SU-DHL-6 (cell line): ENCODE results near the gene THSD4.

Experiments
- H2AFZ ChIP-seq: fragments of 200-600 bp; sonication (generic); 2 replicates; pipeline ENCODE4 v1.6.1; 2014; ENCODE audit warnings: low read depth, mild to moderate bottlenecking, moderate library complexity, mixed read lengths, antibody characterized with exemption, low read length; ENCODE audit not compliant: severe bottlenecking
- H3F3A ChIP-seq: fragments of 200-600 bp; shearing (Covaris generic); 2 replicates; pipeline ENCODE4 v1.6.0; 2016; ENCODE audit warnings: antibody characterized with exemption, mild to moderate bottlenecking; ENCODE audit not compliant: insufficient read depth
- H3K27ac ChIP-seq: fragments of 200-600 bp; sonication (generic); 2 replicates; pipeline ENCODE4 v1.5.1; 2016; ENCODE audit warnings: low read depth, mild to moderate bottlenecking, low read length, moderate library complexity, mixed read lengths
- H3K27me3 ChIP-seq: fragments of 200-600 bp; sonication (generic), shearing (Covaris generic); 2 replicates; pipeline ENCODE4 v1.6.0; 2014; ENCODE audit warnings: mild to moderate bottlenecking, low read length
- H3K36me3 ChIP-seq: fragments of 200-600 bp; sonication (generic); 2 replicates; pipeline ENCODE4 v1.6.1; 2014; ENCODE audit warnings: mild to moderate bottlenecking, low read length, mixed read lengths
- H3K4me2 ChIP-seq: fragments of 300-600, 200-600 bp; shearing (Covaris generic), sonication (generic); 2 replicates; pipeline ENCODE4 v1.6.0; 2014; ENCODE audit warnings: low read length, low read depth, mild to moderate bottlenecking; ENCODE audit not compliant: poor library complexity, severe bottlenecking
- H3K4me3 ChIP-seq: fragments of 200-600 bp; sonication (generic); 2 replicates; pipeline ENCODE4 v1.5.1; 2014; ENCODE audit warnings: antibody characterized with exemption, low read length, mild to moderate bottlenecking, mixed read lengths; ENCODE audit not compliant: insufficient read depth, poor library complexity, severe bottlenecking
- H3K79me2 ChIP-seq: fragments of 200-600 bp; sonication (generic); 2 replicates; pipeline ENCODE4 v1.6.1; 2014; ENCODE audit warnings: mild to moderate bottlenecking, low read length, moderate library complexity; ENCODE audit not compliant: insufficient read depth
- H3K9ac ChIP-seq: fragments of 200-600 bp; sonication (generic); 2 replicates; pipeline ENCODE4 v1.7.0; 2014; ENCODE audit warnings: mild to moderate bottlenecking, low read length
- H3K9me2 ChIP-seq: fragments of 200-600 bp; sonication (generic); replicated peaks from 2 replicates; pipeline ENCODE4 v1.6.1; 2014; ENCODE audit warnings: low read length; ENCODE audit not compliant: insufficient read depth
- H3K9me3 ChIP-seq: fragments of 200-600 bp; sonication (generic); 2 replicates; pipeline ENCODE4 v1.6.1; 2014; ENCODE audit warnings: low read length, mixed read lengths; ENCODE audit not compliant: insufficient read depth
- H4K20me1 ChIP-seq: fragments of 200-600 bp; sonication (generic); 2 replicates; pipeline ENCODE4 v1.6.1; 2014; ENCODE audit warnings: low read depth, mild to moderate bottlenecking, antibody characterized with exemption, low read length, moderate library complexity, mixed read lengths
- CTCF ChIP-seq: fragments of 200-600 bp; sonication (generic); IDR thresholded peaks from one replicate; pipeline ENCODE4 v1.5.1; 2017; ENCODE audit warnings: antibody characterized with exemption, mild to moderate bottlenecking, low read length, moderate library complexity; ENCODE audit not compliant: insufficient read depth, poor library complexity, severe bottlenecking
- EZH2phosphoT487 ChIP-seq: fragments of 200-600 bp; sonication (generic), shearing (Covaris generic); conservative IDR thresholded peaks from 2 replicates; pipeline ENCODE4 v1.6.1; 2018; ENCODE audit warnings: mild to moderate bottlenecking, antibody characterized with exemption, low read length, moderate library complexity, mixed read lengths

Gene THSD4

GRCh38 chr15:71596672-71597071 is 481.4 kb downstream of the THSD4 start:
- Histone ChIP-seq H3F3A (no peaks in the 10 kb centered on the region), H3K4me3 (no peak overlapping the region), H2AFZ (no peak overlapping the region), H3K27ac (no peak overlapping the region), H3K79me2 (no peaks in the 10 kb centered on the region), H3K27me3 (no peaks in the 10 kb centered on the region), H3K4me2 (no peak overlapping the region), H3K9me3 (no peaks in the 10 kb centered on the region), H3K9ac (no peak overlapping the region), H3K9me2 (no peaks in the 10 kb centered on the region), H3K36me3 (no peaks in the 10 kb centered on the region), H4K20me1 (no peaks in the 10 kb centered on the region)
- TF ChIP-seq EZH2phosphoT487, result no peak
- no peak for TF ChIP-seq CTCF

- no peak overlapping the region for H3K27ac ChIP-seq
- H3K4me3 ChIP-seq, result no peak overlapping the region
- H3F3A ChIP-seq, result no peaks in the 10 kb centered on the region
- TF ChIP-seq CTCF, result no peak
- no peak for TF ChIP-seq EZH2phosphoT487
- H3K79me2 ChIP-seq, result no peaks in the 10 kb centered on the region
- H3K9ac ChIP-seq, result no peak overlapping the region
- no peaks in the 10 kb centered on the region for H4K20me1 ChIP-seq
- no peaks in the 10 kb centered on the region for H3K9me2 ChIP-seq
- H3K9me3 ChIP-seq, result no peaks in the 10 kb centered on the region
- H2AFZ ChIP-seq, result no peak overlapping the region
- no peaks in the 10 kb centered on the region for H3K36me3 ChIP-seq
- H3K4me2 ChIP-seq, result no peak overlapping the region
- H3K27me3 ChIP-seq, result no peaks in the 10 kb centered on the region
These were observed 481.9 kb downstream of the THSD4 start for GRCh38 chr15:71597126-71597525.

GRCh38 chr15:71597637-71598036 is 482.4 kb downstream of the THSD4 start:
- Histone ChIP-seq H3K9ac (no peak overlapping the region), H3K4me3 (no peak overlapping the region), H3K27me3 (no peaks in the 10 kb centered on the region), H3K9me3 (no peaks in the 10 kb centered on the region), H3K4me2 (no peak overlapping the region), H3K79me2 (no peaks in the 10 kb centered on the region), H3K9me2 (no peaks in the 10 kb centered on the region), H2AFZ (no peak overlapping the region), H3K36me3 (no peaks in the 10 kb centered on the region), H3K27ac (no peak overlapping the region), H4K20me1 (no peaks in the 10 kb centered on the region), H3F3A (no peaks in the 10 kb centered on the region)
- no peak for TF ChIP-seq CTCF
- TF ChIP-seq EZH2phosphoT487, result no peak

GRCh38 chr15:71598741-71599140 is 483.5 kb downstream of the THSD4 start:
- H2AFZ ChIP-seq, result no peak overlapping the region
- no peaks in the 10 kb centered on the region for H3K9me3 ChIP-seq
- no peak overlapping the region for H3K4me3 ChIP-seq
- H3K27me3 ChIP-seq, result no peaks in the 10 kb centered on the region
- no peaks in the 10 kb centered on the region for H4K20me1 ChIP-seq
- TF ChIP-seq CTCF (no peak), EZH2phosphoT487 (no peak)
- no peak overlapping the region for H3K4me2 ChIP-seq
- no peaks in the 10 kb centered on the region for H3K9me2 ChIP-seq
- H3K27ac ChIP-seq, result no peak overlapping the region
- no peak overlapping the region for H3K9ac ChIP-seq
- no peaks in the 10 kb centered on the region for H3K36me3 ChIP-seq
- no peaks in the 10 kb centered on the region for H3F3A ChIP-seq
- H3K79me2 ChIP-seq, result no peaks in the 10 kb centered on the region
